Epithelial cell of prostate (primary cell): ENCODE results near the gene MYO5B.

Experiments
- DNase-seq: peaks from one replicate; pipeline ENCODE4 v3.0.0-alpha.2; 2011; ENCODE audit warnings: low read depth, low spot score
- H3K27ac ChIP-seq: fragments of 450-650 bp; 2 replicates; pipeline ENCODE4 v1.5.1; 2017; ENCODE audit warnings: mild to moderate bottlenecking

MYO5B gene

DNA sequence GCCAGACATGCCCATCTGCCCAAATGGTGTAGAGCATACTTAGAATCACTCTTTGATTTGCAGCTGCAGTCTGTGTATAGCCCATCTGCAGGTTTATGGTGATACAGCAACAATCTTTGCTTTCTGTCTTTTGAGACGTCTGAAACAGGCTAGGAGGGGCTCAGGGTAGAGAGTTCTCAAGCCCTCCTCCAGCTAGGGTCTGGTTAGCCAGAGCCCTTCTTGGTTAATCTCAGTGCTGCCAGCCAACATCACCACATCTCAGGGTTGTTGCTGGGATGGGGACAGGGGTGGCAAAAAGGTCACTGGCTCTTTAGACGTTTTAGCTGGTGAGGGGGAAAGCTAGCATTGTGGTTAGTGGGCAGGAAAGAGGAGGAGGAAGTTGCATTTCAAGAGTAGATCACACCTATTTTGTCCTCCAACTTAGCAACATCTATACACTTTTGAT, 245.0 kb downstream of the MYO5B start:
- DNase-seq = no peak
- no peak overlapping the region for H3K27ac ChIP-seq

- no peak overlapping the region for H3K27ac ChIP-seq
- DNase-seq = no peak
These were observed 246.0 kb downstream of the MYO5B start for GRCh38 chr18:49948975-49949374.

DNA sequence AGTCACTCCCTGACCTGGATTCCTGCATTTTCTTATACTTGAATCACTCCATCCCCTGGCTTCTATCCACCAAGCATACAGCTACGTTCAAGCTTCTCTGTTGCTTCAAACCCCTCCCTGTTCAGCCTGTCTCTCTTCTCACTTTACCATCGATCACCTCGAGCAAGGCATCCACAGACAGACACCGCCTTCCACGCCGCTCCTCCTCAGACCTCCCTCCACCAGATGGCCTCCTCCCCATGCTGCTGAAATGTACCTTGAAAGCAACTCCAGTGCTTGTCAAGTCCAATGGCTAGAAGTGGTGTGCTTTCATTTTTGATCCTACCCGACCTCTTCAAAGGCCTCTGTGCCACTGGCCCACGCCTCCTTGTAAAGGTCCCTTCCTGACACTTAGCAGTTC, 250.3 kb downstream of the MYO5B start:
- no peak for DNase-seq

GRCh38 chr18:49936821-49937220, 258.1 kb downstream of the MYO5B start:
- DNase-seq = no peak
- H3K27ac ChIP-seq = no peak overlapping the region

More for the DNA sequence above, 250.3 kb downstream of the MYO5B start:
- no peak overlapping the region for H3K27ac ChIP-seq

DNA sequence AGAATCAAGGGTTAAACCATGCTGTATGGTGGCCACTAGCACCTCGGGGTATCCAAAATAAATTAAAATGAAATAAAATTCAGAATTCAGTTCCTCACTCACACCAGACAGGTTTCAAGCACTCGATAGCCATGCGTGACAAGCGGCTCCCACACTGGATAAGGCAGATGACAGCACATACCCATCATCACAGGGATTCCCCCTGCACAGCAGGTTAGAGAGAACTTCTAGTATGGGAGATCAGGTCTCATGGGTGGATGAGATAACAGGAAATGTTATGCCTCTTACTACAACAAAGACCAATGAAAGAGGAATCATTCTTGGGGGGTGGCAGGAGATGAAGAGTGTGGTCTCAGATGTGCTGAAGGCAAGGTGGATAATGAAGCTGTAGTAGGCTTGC, 259.7 kb downstream of the MYO5B start:
- no peak for DNase-seq
- H3K27ac ChIP-seq = no peak overlapping the region

DNA sequence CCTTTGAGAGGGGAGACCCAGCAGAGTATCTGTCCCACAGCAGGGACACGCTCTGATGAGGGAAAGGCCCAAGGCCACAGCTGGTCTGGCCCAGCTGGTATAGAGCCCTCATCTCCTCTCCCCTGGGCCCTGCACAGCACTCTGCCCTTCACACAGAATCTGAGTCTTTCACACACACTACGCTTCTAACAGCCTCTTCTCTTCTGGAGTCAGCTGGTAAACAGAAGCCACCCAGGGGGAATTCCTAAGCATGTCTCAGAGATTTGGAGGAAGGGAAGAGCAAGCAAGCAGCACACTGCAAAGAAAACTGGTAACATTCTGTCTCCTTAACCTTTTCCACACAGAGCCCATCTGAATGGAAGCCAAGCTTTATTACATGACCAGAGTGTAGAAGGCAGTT, 260.5 kb downstream of the MYO5B start:
- DNase-seq = no peak
- H3K27ac ChIP-seq = peak overlapping the region; percentile 84

DNA sequence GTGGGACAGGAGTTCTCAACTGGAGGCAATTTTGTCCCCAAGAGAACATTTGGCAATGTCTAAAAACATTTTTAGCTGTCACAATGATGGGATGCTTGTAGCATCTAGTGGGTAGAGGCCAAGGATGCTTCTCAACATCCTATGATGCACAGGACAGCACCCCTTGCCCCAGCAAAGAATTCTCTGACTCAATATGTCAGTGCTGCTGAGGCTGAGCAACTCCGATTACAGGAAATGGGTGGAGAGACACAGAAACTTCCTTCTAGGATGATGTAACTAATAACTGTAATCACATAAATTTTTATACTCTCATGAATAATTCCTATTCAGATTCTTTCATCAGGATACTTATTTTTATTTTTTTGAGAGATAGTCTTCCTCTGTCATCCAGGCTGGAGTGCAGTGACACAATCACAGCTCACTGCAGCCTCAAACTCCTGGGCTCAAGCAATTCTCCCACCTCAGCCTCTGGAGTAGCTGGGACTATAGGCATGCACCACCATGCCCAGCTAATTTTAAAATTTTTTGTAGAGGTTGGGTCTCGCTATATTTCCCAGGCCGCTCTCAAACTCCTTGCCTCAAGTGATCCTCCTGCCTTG, 261.3 kb downstream of the MYO5B start:
- peak; percentile 34 for DNase-seq
- peak overlapping the region; percentile 84 for H3K27ac ChIP-seq

DNA sequence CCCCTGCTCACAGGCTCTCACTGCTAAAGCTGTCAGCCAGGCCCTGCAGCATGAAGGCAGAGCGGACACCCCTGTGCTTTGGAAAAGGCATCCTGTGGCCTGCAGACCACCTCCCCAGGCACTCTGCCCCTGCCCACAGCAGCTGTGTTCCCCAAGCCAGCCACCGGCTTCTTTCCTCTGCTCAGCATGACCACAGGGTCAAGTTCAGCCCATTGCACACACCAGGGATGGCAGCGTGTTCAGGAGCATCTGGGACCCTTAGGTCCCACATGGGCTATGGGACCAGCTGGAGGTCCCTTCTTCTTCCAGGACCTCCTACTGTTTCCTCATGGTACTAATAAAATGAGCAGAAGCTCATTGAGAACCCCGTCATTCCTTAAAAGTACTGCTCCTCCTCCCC, 263.2 kb downstream of the MYO5B start:
- DNase-seq = no peak
- no peak overlapping the region for H3K27ac ChIP-seq

GRCh38 chr18:49931179-49931578, 263.8 kb downstream of the MYO5B start:
- no peak overlapping the region for H3K27ac ChIP-seq
- no peak for DNase-seq

GRCh38 chr18:49926106-49926745, 268.7 kb downstream of the MYO5B start:
- H3K27ac ChIP-seq = no peak overlapping the region
- no peak for DNase-seq

- H3K27ac ChIP-seq = no peak overlapping the region
- no peak for DNase-seq
These were observed 270.5 kb downstream of the MYO5B start for GRCh38 chr18:49924293-49924983.

DNA sequence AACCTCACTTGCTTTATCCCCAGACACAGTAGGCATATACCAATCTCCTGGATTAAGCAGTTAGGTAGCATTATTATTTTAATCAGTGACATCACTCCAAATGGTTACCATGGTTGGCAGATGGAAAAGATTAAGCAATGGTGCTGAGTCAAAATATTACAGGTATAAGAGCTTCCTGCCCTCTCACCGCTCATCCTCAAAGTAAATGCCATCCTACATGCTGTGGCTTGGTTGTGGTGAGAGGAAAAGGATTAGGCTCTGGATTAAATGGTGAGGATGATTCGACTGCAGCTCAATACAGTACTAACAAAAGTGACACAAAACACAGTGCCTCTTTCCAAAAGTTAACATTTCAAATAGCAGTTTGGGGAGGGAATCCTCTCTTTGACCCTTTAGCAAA, 272.7 kb downstream of the MYO5B start:
- DNase-seq = peak; percentile 80
- peak overlapping the region; percentile 56 for H3K27ac ChIP-seq

DNA sequence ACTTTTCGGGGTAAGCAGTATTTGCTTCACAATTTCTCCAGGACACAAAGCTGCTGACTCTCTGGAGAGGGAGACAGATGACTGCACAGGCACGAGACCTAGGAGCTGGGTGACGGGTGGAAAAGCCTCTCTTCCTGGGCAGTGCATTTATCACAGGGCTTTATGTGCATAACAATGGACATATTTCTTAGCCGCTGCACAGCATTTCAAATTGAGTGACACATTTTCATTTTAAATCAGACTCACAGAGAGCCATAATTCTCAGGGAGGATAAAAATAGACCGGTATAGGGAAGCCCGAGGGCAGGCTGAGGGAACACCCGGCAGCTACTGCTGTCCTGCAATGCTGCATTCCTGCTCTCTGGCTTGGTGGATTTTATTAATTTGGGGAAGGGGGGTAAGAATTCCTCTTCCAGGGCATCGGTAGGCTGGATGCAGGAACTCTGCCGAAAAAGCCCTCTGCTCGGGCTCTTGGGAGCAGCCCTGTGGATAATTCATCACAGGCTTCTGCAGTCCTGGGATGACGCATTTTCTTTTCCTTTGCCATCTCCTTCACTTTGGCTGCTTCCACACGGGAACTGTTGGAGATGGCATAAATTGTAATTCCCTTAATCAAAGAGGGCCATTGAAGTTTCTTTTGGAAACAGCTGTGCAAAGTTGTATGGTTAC, 273.5 kb downstream of the MYO5B start:
- H3K27ac ChIP-seq = peak overlapping the region; percentile 56
- no peak for DNase-seq

- peak overlapping the region; percentile 56 for H3K27ac ChIP-seq
- peak; percentile 10 for DNase-seq
These were observed 274.2 kb downstream of the MYO5B start for GRCh38 chr18:49920731-49921130.

GRCh38 chr18:49917742-49918141, 277.2 kb downstream of the MYO5B start:
- no peak for DNase-seq
- no peak overlapping the region for H3K27ac ChIP-seq

DNA sequence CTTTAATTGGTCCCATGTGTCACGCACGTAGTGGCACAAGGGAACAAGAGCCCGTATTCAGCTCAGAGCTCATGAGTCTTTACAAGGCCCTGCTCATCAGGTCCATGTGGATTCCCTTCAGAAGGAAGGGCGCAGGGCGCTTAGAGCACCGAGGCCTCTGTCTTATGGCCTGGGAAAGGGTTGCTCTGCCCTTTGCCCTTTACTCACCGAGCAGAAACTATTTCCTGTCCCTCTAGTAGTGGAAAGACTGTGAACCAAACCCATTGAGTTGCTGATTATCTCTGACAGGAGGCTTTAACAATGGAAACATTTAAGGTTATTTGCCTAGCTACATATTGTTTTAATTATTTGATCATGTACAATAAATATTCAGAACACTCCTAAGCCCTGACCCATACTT, 279.6 kb downstream of the MYO5B start:
- DNase-seq = no peak
- no peak overlapping the region for H3K27ac ChIP-seq

GRCh38 chr18:49913221-49913620, 281.7 kb downstream of the MYO5B start:
- no peak overlapping the region for H3K27ac ChIP-seq
- DNase-seq = no peak

- no peak overlapping the region for H3K27ac ChIP-seq
- no peak for DNase-seq
These were observed 283.5 kb downstream of the MYO5B start for GRCh38 chr18:49911427-49911826.

- no peak for DNase-seq
- no peak overlapping the region for H3K27ac ChIP-seq
These were observed 284.0 kb downstream of the MYO5B start for GRCh38 chr18:49910986-49911385.

- no peak overlapping the region for H3K27ac ChIP-seq
- DNase-seq = no peak
These were observed 284.9 kb downstream of the MYO5B start for GRCh38 chr18:49910019-49910418.

GRCh38 chr18:49907346-49907929, 287.5 kb downstream of the MYO5B start:
- DNase-seq = no peak
- no peak overlapping the region for H3K27ac ChIP-seq
